Cardiac muscle cell (in vitro differentiated cells and primary cell): Measurements from ENCODE around the gene SEC14L1. TPM values are rescaled to one million over a fixed set of nuclear protein-coding genes. Genes with fewer than 3 reads are reported as not detected.

Experiments
- DNase-seq, 2 donors: peaks; one replicate each; pipeline versions ENCODE4 v3.0.0 to v3.0.0-alpha.2; 2010 to 2017; ENCODE audit warnings: low read depth in 1 of 2, low spot score in 1 of 2
- H3K27ac ChIP-seq: fragments of 200-600 bp; sonication (generic); 2 replicates; pipeline ENCODE4 v1.5.1; 2016
- H3K27me3 ChIP-seq: fragments of 200-600 bp; sonication (generic); 2 replicates; pipeline ENCODE4 v1.6.0; 2016; ENCODE audit warnings: control low read depth
- H3K36me3 ChIP-seq: fragments of 200-600 bp; sonication (generic); 2 replicates; pipeline ENCODE4 v1.5.1; 2016; ENCODE audit warnings: control low read depth
- H3K4me1 ChIP-seq: fragments of 200-600 bp; sonication (generic); 2 replicates; pipeline ENCODE4 v1.8.1; 2017; ENCODE audit warnings: low read depth, mild to moderate bottlenecking, mixed run types
- H3K4me3 ChIP-seq: fragments of 200-600 bp; sonication (generic); 2 replicates; pipeline ENCODE4 v1.5.1; 2016; ENCODE audit warnings: mild to moderate bottlenecking
- H3K9me3 ChIP-seq: fragments of 200-600 bp; sonication (generic); 2 replicates; pipeline ENCODE4 v1.5.1; 2017; ENCODE audit warnings: low read depth, mild to moderate bottlenecking, control low read depth
- CTCF ChIP-seq: IDR thresholded peaks from 2 replicates; pipeline ENCODE4 v1.5.1; 2012; ENCODE audit warnings: low read depth, mild to moderate bottlenecking, low read length
- polyA plus RNA-seq: library from polyadenylated mRNA; unstranded; fragments of >200 nt; fragmentation: Nextera tagmentation; extraction: Ambion mirVana; gene quantifications from 2 replicates; pipeline ENCODE4 v1.2.1, GENCODE V29; 2016
- total RNA-seq: library from RNA; depleted of rRNA; stranded (reverse); fragments of >200 nt; gene quantifications from 2 replicates; pipeline ENCODE4 v1.2.3, GENCODE V29; 2016

SEC14L1 gene
- total and polyA plus RNA-seq, 2 experiments from 2014 or later, result 25.5 to 30.0 TPM

GRCh38 chr17:77212081-77212832 is 71.5 kb downstream of the SEC14L1 start:
- H3K4me1 ChIP-seq, result peaks cover 33% of the 10 kb centered on the region
- no peak overlapping the region for H3K4me3 ChIP-seq
- H3K27ac ChIP-seq, result peak overlapping the region; percentile 72
- no peaks in the 10 kb centered on the region for H3K9me3 ChIP-seq
- H3K36me3 ChIP-seq, result peaks cover 33% of the 10 kb centered on the region
- no peaks in the 10 kb centered on the region for H3K27me3 ChIP-seq
- no peak for TF ChIP-seq CTCF
- no peak for DNase-seq

- peaks cover 26% of the 10 kb centered on the region for H3K4me1 ChIP-seq
- H3K9me3 ChIP-seq, result no peaks in the 10 kb centered on the region
- no peaks in the 10 kb centered on the region for H3K27me3 ChIP-seq
- TF ChIP-seq CTCF, result no peak
- peak in 1 of 2 donors; percentile 42 for DNase-seq
- H3K4me3 ChIP-seq, result no peak overlapping the region
- peaks cover 29% of the 10 kb centered on the region for H3K36me3 ChIP-seq
- H3K27ac ChIP-seq, result peak overlapping the region; percentile 72
Measured at GRCh38 chr17:77212833-77213777, 72.3 kb downstream of the SEC14L1 start.

GRCh38 chr17:77213778-77214132 is 73.0 kb downstream of the SEC14L1 start:
- no peak for DNase-seq
- peaks cover 19% of the 10 kb centered on the region for H3K4me1 ChIP-seq
- no peaks in the 10 kb centered on the region for H3K27me3 ChIP-seq
- peaks cover 29% of the 10 kb centered on the region for H3K36me3 ChIP-seq
- no peak for TF ChIP-seq CTCF
- no peak overlapping the region for H3K4me3 ChIP-seq
- H3K9me3 ChIP-seq, result no peaks in the 10 kb centered on the region
- H3K27ac ChIP-seq, result peak overlapping the region; percentile 72

GRCh38 chr17:77214328-77214727 is 73.6 kb downstream of the SEC14L1 start:
- H3K4me1 ChIP-seq, result peaks cover 13% of the 10 kb centered on the region
- peaks cover 25% of the 10 kb centered on the region for H3K36me3 ChIP-seq
- H3K27me3 ChIP-seq, result no peaks in the 10 kb centered on the region
- no peak overlapping the region for H3K4me3 ChIP-seq
- TF ChIP-seq CTCF, result no peak
- no peaks in the 10 kb centered on the region for H3K9me3 ChIP-seq
- no peak for DNase-seq
- peak overlapping the region; percentile 72 for H3K27ac ChIP-seq

GRCh38 chr17:77214743-77215142 is 74.0 kb downstream of the SEC14L1 start:
- no peak overlapping the region for H3K4me3 ChIP-seq
- peak; percentile 44 to 73 for DNase-seq
- no peaks in the 10 kb centered on the region for H3K27me3 ChIP-seq
- H3K4me1 ChIP-seq, result peaks cover 10% of the 10 kb centered on the region
- H3K36me3 ChIP-seq, result peaks cover 22% of the 10 kb centered on the region
- H3K27ac ChIP-seq, result no peak overlapping the region
- H3K9me3 ChIP-seq, result no peaks in the 10 kb centered on the region
- TF ChIP-seq CTCF, result peak; percentile 43
